HEK293T (cell line): ENCODE measurements around the gene SLC35E2B.

ENCODE experiments used
- ARNT ChIP-seq: fragments of 450-650 bp; IDR thresholded peaks from 2 replicates; pipeline ENCODE4 v1.6.1; 2017; ENCODE audit warnings: mild to moderate bottlenecking
- ELF4 ChIP-seq: fragments of 450-650 bp; IDR thresholded peaks from 2 replicates; pipeline ENCODE4 v1.6.1; 2017; ENCODE audit warnings: antibody characterized with exemption
- FOXA1 ChIP-seq: fragments of 450-650 bp; IDR thresholded peaks from 2 replicates; pipeline ENCODE4 v1.6.1; 2016; ENCODE audit warnings: mild to moderate bottlenecking
- FOXM1 ChIP-seq: fragments of 450-650 bp; IDR thresholded peaks from 2 replicates; pipeline ENCODE4 v1.6.1; 2017; ENCODE audit warnings: mild to moderate bottlenecking, borderline replicate concordance

GRCh38 chr1:1703796-1704195 lies 11.2 kb upstream of the SLC35E2B start:
- TF ChIP-seq ELF4 (no peak), ARNT (no peak), FOXM1 (no peak), FOXA1 (no peak)
